Measurements from ENCODE around the gene CWC27. TPM values are rescaled to one million over a fixed set of nuclear protein-coding genes. Genes with fewer than 3 reads are reported as not detected.

Gene CWC27, protein sequence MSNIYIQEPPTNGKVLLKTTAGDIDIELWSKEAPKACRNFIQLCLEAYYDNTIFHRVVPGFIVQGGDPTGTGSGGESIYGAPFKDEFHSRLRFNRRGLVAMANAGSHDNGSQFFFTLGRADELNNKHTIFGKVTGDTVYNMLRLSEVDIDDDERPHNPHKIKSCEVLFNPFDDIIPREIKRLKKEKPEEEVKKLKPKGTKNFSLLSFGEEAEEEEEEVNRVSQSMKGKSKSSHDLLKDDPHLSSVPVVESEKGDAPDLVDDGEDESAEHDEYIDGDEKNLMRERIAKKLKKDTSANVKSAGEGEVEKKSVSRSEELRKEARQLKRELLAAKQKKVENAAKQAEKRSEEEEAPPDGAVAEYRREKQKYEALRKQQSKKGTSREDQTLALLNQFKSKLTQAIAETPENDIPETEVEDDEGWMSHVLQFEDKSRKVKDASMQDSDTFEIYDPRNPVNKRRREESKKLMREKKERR
- 10 to 100 TPM in 5 of 6 donors, 1 to 10 TPM in 1; 8.0 to 21.2 (median 14.6) TPM for total RNA-seq

DNA sequence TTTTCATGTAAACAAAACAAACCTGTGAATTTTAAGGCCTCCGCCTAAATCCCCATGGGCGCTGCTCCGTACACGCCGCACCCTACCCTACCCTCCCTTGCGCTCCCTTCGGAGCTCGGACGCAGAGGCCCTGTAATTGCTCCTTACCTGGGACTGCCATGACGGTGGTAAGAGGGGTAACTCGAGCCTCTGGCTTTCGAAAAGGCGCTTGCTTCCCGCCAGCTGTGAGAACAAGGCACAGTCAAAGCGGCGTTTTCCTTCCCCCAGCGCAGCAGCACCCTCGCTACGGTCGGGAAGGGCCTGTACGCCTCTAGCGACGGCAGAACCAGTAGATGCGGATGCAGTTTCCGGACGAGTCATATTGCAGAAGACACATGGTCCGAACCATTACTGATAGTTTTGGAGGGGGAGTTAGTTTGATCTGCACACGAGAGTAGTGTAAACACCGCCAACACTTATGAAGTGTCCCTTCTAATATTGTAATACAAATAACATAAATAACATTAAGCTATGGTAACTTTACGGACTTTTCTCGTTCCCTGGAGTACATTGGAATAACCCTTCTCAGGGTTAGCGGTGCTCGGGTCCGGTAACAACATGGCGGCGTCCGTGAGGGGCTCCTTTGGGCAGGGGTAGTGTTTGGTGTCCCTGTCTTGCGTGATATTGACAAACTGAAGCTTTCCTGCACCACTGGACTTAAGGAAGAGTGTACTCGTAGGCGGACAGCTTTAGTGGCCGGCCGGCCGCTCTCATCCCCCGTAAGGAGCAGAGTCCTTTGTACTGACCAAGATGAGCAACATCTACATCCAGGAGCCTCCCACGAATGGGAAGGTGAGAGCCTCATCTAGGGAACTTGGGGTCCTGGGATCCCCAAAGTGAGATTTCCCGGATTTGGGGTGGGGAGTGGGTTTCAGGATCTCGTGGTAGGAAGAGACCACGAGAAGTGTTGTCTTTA, at the start of gene CWC27, which contains the start of gene SREK1IP1:
Gene CWC27, plus strand, starts transcription at position 573 of the 955 bp plus-strand sequence. Its CDS starts 217 bp downstream, at position 790.
Gene SREK1IP1, minus strand, starts transcription at position 334 of the 955 bp plus-strand sequence. Its CDS starts 174 bp downstream, at position 160.
- TF ChIP-seq POLR2AphosphoS5 (IDR thresholded peaks at IDR 0.05): peak; percentile 92 to 95
- peak in 3 of 4 donors; percentile 69 to 78 (median 78) for TF ChIP-seq POLR2A (IDR thresholded peaks at IDR 0.05)
- TF ChIP-seq, protein P1, sequence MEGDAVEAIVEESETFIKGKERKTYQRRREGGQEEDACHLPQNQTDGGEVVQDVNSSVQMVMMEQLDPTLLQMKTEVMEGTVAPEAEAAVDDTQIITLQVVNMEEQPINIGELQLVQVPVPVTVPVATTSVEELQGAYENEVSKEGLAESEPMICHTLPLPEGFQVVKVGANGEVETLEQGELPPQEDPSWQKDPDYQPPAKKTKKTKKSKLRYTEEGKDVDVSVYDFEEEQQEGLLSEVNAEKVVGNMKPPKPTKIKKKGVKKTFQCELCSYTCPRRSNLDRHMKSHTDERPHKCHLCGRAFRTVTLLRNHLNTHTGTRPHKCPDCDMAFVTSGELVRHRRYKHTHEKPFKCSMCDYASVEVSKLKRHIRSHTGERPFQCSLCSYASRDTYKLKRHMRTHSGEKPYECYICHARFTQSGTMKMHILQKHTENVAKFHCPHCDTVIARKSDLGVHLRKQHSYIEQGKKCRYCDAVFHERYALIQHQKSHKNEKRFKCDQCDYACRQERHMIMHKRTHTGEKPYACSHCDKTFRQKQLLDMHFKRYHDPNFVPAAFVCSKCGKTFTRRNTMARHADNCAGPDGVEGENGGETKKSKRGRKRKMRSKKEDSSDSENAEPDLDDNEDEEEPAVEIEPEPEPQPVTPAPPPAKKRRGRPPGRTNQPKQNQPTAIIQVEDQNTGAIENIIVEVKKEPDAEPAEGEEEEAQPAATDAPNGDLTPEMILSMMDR (IDR thresholded peaks at IDR 0.05): peak in 2 of 6 experiments; percentile 24 to 25
- no peak for TF ChIP-seq EP300 (IDR thresholded peaks at IDR 0.05)
- 0 to 1% methylated on average over 35 to 48 of the region's 48 CpGs for WGBS, 2 donors

DNA sequence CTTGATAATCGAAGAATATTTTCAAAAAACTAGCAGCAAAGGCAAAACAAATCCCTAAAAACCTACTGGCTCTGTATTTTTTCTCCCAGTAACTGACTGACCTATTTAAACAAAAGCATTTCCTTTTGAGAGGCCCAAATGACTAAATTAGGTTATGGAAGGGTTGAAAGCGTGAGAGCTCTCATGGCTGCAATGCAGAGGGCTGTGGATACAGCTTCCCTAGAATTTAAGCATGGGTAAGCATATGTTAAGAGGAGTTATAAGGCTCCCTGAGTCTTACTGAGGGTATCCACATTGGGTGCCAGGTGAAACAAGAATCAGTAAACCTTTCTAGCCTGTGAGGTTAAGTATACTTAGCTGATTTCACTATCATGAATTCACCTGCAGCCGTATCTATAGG, 46.1 kb upstream of the CWC27 start:
- H3K36me3 ChIP-seq: peaks cover 5 to 63% (median 14%) of the 10 kb centered on the region in 4 donors

More for the DNA sequence above, at the start of gene CWC27, which contains the start of gene SREK1IP1:
- peaks cover 32 to 51% (median 34%) of the 10 kb centered on the region in 4 donors for H3K4me1 ChIP-seq
- no peaks in the 10 kb centered on the region for H3K9me3 ChIP-seq
- H3K36me3 ChIP-seq: peaks cover 0 to 11% (median 0%) of the 10 kb centered on the region in 4 donors
- DNase-seq: peak; percentile 82 to 85
- H3K27me3 ChIP-seq: no peaks in the 10 kb centered on the region
- H3K27ac ChIP-seq: peak within 1 kb of the TSS; percentile 79 to 92 (median 86)
- H3K4me3 ChIP-seq: peak within 1 kb of the TSS; percentile 76 to 82 (median 81)
- ATAC-seq (ENCODE audit: low FRiP score in 2 of 2): peak; percentile 98 to 99

DNA sequence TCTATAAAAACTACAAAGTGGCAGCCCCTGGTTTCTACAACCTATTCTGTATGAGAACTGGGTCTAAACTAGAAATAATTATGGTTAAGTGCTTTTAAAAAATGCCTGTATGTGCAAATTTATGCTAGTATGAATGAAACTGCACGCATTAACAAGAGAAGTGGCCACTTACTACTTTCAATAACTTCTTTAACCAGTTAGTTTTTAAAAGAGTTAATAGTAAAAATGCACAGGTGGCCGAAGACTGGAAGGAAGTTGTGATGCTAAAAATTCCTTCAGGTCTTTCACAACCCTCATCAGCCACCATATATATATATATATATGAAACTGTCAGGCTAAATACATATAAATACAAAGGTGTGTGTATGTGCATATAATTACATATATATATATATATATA, 41.6 kb upstream of the CWC27 start:
- Histone ChIP-seq H3K27me3 (no peaks in the 10 kb centered on the region), H3K9me3 (no peaks in the 10 kb centered on the region), H3K4me3 (no peak overlapping the region), H3K4me1 (no peaks in the 10 kb centered on the region), H3K36me3 (peaks cover 5 to 57% (median 15%) of the 10 kb centered on the region in 4 donors), H3K27ac (no peak overlapping the region)
- ATAC-seq (ENCODE audit: low FRiP score in 2 of 2) (no peak), DNase-seq (no peak)
- WGBS, 2 donors: 87 to 88% methylated on average over 2 of the region's 2 CpGs
- TF ChIP-seq POLR2AphosphoS5 (IDR thresholded peaks at IDR 0.05) (no peak), POLR2A (IDR thresholded peaks at IDR 0.05) (no peak), EP300 (IDR thresholded peaks at IDR 0.05) (no peak)
- TF ChIP-seq, protein P1 (IDR thresholded peaks at IDR 0.05): no peak

More for the DNA sequence above, 46.1 kb upstream of the CWC27 start:
- no peak overlapping the region for H3K27ac ChIP-seq
- DNase-seq: no peak
- H3K9me3 ChIP-seq: no peaks in the 10 kb centered on the region
- TF ChIP-seq POLR2AphosphoS5 (IDR thresholded peaks at IDR 0.05) (no peak), POLR2A (IDR thresholded peaks at IDR 0.05) (no peak), EP300 (IDR thresholded peaks at IDR 0.05) (no peak)
- TF ChIP-seq, protein P1 (IDR thresholded peaks at IDR 0.05): no peak
- no peak for ATAC-seq (ENCODE audit: low FRiP score in 2 of 2)
- H3K4me3 ChIP-seq: no peak overlapping the region
- WGBS, 2 donors: 64 to 99% methylated on average over 3 of the region's 3 CpGs
- H3K27me3 ChIP-seq: no peaks in the 10 kb centered on the region
- H3K4me1 ChIP-seq: no peaks in the 10 kb centered on the region

DNA sequence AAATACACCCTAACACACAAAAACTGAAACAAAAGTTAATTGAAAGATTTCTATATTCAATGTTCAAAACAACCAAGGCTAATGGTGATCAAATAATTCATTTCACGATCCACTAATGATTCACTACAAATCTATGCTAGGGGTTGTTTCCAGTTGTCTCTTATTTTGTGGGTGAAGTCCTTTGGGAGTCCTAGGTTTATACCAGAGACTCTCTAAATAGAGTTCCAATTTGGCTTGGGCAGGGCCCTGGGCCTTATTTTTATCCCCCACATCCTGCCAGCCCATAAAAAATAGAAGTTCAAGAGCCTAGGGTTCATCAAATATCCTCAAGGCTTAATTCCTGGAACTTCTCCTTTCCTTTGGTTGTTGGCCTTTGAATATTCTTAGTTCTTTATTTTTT, 26.3 kb upstream of the CWC27 start:
- Histone ChIP-seq H3K9me3 (no peaks in the 10 kb centered on the region), H3K4me1 (no peaks in the 10 kb centered on the region), H3K27ac (no peak overlapping the region), H3K27me3 (no peaks in the 10 kb centered on the region), H3K36me3 (peaks cover 0 to 24% (median 2%) of the 10 kb centered on the region in 4 donors), H3K4me3 (no peak overlapping the region)
- DNase-seq (no peak), ATAC-seq (ENCODE audit: low FRiP score in 2 of 2) (no peak)
- 95 to 100% methylated on average over 1 of the region's 1 CpG for WGBS, 2 donors
- TF ChIP-seq POLR2AphosphoS5 (IDR thresholded peaks at IDR 0.05) (no peak), POLR2A (IDR thresholded peaks at IDR 0.05) (no peak), EP300 (IDR thresholded peaks at IDR 0.05) (no peak)
- TF ChIP-seq, protein P1 (IDR thresholded peaks at IDR 0.05): no peak

Data from upper lobe of left lung (tissue), 6 donors.